Measurements from ENCODE around the gene EPB41L4A.

GRCh38 chr5:112342389-112342788 lies 76.7 kb downstream of the EPB41L4A start:
- TF ChIP-seq CTCF (IDR thresholded peaks at IDR 0.05) (no peak), POLR2AphosphoS5 (IDR thresholded peaks at IDR 0.05) (no peak)

Data from stomach (tissue), 4 donors.